ENCODE data around the gene CNKSR3. TPM values are rescaled to one million over a fixed set of nuclear protein-coding genes. Genes with fewer than 3 reads are reported as not detected.

CNKSR3 gene
- total RNA-seq, 1 experiment from 2014 or later, result 3.9 TPM

GRCh38 chr6:154479771-154480639, 30.5 kb downstream of the CNKSR3 start:
- H3K27ac Mint-ChIP-seq (ENCODE audit: low read depth, unreplicated experiment), result no peak overlapping the region
- DNase-seq (ENCODE audit: unreplicated experiment), result no peak
- no TSS peak for BruUV-seq (replicated peaks)
- ChIA-PET CTCF (interaction anchor here (0.6 kb wide), 1 partner anchor 32 kb away, joined by 3 read pairs; no protein-coding TSS in a partner anchor), POLR2A (interaction anchor here (0.7 to 1.3 kb wide), 2 partner anchors 31 to 926 kb away, joined by 3 read pairs; partner anchors contain the start of gene CNKSR3)
- H3K9me3 Mint-ChIP-seq (ENCODE audit: unreplicated experiment), result no peaks in the 10 kb centered on the region
- no peaks in the 10 kb centered on the region for H3K27me3 Mint-ChIP-seq (ENCODE audit: insufficient read depth, unreplicated experiment)
- TF ChIP-seq CTCF (IDR thresholded peaks at IDR 0.05; ENCODE audit: unreplicated experiment), result no peak
- H3K36me3 Mint-ChIP-seq (ENCODE audit: insufficient read depth, unreplicated experiment), result no peaks in the 10 kb centered on the region
- H3K4me1 Mint-ChIP-seq (ENCODE audit: insufficient read depth, unreplicated experiment), result peaks cover 15% of the 10 kb centered on the region
- intact Hi-C loops (cut with micrococcal nuclease), result no loop called here
- H3K4me3 Mint-ChIP-seq (ENCODE audit: unreplicated experiment), result no peak overlapping the region

- no peak for TF ChIP-seq CTCF (IDR thresholded peaks at IDR 0.05; ENCODE audit: unreplicated experiment)
- POLR2A ChIA-PET, result interaction anchor here (0.7 to 1.3 kb wide), 2 partner anchors 30 to 32 kb away, joined by 3 read pairs; partner anchors contain the start of gene CNKSR3
- H3K36me3 Mint-ChIP-seq (ENCODE audit: insufficient read depth, unreplicated experiment), result no peaks in the 10 kb centered on the region
- H3K27ac Mint-ChIP-seq (ENCODE audit: low read depth, unreplicated experiment), result no peak overlapping the region
- DNase-seq (ENCODE audit: unreplicated experiment), result no peak
- H3K4me3 Mint-ChIP-seq (ENCODE audit: unreplicated experiment), result no peak overlapping the region
- no TSS peak for BruUV-seq (replicated peaks)
- no peaks in the 10 kb centered on the region for H3K9me3 Mint-ChIP-seq (ENCODE audit: unreplicated experiment)
- H3K27me3 Mint-ChIP-seq (ENCODE audit: insufficient read depth, unreplicated experiment), result no peaks in the 10 kb centered on the region
- intact Hi-C loops (cut with micrococcal nuclease), result no loop called here
- CTCF ChIA-PET, result interaction anchor here (0.6 kb wide), 1 partner anchor 32 kb away, joined by 3 read pairs; no protein-coding TSS in a partner anchor
- H3K4me1 Mint-ChIP-seq (ENCODE audit: insufficient read depth, unreplicated experiment), result peaks cover 21% of the 10 kb centered on the region
These were observed 31.1 kb downstream of the CNKSR3 start for GRCh38 chr6:154479351-154479769.

DNA sequence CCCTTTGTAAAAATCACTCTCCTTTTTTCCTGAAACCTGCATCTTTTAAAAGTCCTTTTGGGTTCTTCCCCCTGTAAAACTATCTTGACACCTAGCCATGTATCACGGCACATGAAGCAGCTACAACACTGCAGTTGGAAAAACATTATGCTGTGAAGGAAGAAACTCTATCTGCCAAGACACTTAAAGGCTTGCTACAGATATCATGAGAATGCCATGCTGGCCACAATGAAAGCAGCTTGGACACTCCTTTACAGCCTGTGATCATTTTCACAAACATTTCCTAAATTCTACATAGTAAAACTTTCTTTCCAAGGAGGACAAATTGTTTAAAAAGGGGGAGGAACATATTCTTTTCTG, 31.8 kb downstream of the CNKSR3 start:
- Mint-ChIP-seq H3K27ac (ENCODE audit: low read depth, unreplicated experiment) (no peak overlapping the region), H3K36me3 (ENCODE audit: insufficient read depth, unreplicated experiment) (no peaks in the 10 kb centered on the region), H3K4me1 (ENCODE audit: insufficient read depth, unreplicated experiment) (peaks cover 24% of the 10 kb centered on the region), H3K27me3 (ENCODE audit: insufficient read depth, unreplicated experiment) (no peaks in the 10 kb centered on the region), H3K4me3 (ENCODE audit: unreplicated experiment) (no peak overlapping the region), H3K9me3 (ENCODE audit: unreplicated experiment) (no peaks in the 10 kb centered on the region)
- intact Hi-C loops (cut with micrococcal nuclease), result no loop called here
- ChIA-PET CTCF (no interaction called here), POLR2A (interaction anchor here (0.7 to 1.3 kb wide), 4 partner anchors 13 to 52 kb away, joined by 3 read pairs; partner anchors contain the start of gene CNKSR3)
- no peak for DNase-seq (ENCODE audit: unreplicated experiment)
- no TSS peak for BruUV-seq (replicated peaks)
- no peak for TF ChIP-seq CTCF (IDR thresholded peaks at IDR 0.05; ENCODE audit: unreplicated experiment)

DNA sequence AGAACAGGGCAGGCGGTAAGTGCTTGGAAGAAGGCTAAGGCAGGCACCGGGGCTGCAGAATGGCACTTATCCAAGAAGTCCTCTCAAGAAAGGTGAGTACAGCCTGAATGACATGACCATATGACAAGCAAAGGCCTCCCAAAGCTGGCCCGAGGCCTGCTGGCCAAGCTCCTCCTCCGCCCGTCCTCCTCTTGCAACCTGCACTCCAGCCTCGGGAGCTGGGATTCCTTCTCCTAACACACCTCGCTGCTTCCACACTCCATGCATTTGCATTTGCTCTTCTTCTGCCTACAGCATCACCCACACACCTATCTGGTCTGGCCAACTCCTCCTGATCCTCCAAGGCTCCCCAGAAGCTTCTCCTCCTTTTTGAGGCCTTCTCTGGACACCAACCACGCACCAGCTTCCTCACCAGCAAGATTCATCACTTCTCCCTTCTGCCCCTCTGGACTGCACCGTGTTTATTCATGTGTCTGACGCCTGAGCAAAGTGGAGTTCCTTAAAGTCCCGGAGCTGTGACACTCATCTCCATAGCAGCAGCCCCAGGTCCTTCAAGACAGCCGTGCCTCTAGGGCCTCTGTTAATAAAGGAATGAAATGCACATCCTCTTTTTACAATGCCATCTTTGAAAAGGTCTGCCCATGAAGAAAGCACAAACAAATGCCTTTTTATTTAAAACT, 32.3 kb downstream of the CNKSR3 start:
- H3K27ac Mint-ChIP-seq (ENCODE audit: low read depth, unreplicated experiment), result no peak overlapping the region
- H3K36me3 Mint-ChIP-seq (ENCODE audit: insufficient read depth, unreplicated experiment), result no peaks in the 10 kb centered on the region
- H3K27me3 Mint-ChIP-seq (ENCODE audit: insufficient read depth, unreplicated experiment), result no peaks in the 10 kb centered on the region
- no peak for TF ChIP-seq CTCF (IDR thresholded peaks at IDR 0.05; ENCODE audit: unreplicated experiment)
- no TSS peak for BruUV-seq (replicated peaks)
- CTCF ChIA-PET, result interaction anchor here (0.6 kb wide), 1 partner anchor 196 kb away, joined by 3 read pairs; no protein-coding TSS in a partner anchor
- intact Hi-C loops (cut with micrococcal nuclease), result no loop called here
- POLR2A ChIA-PET, result interaction anchor here (0.7 to 1.2 kb wide), 3 partner anchors 13 to 52 kb away, joined by 3 read pairs; no protein-coding TSS in a partner anchor
- no peak overlapping the region for H3K4me3 Mint-ChIP-seq (ENCODE audit: unreplicated experiment)
- no peaks in the 10 kb centered on the region for H3K9me3 Mint-ChIP-seq (ENCODE audit: unreplicated experiment)
- peaks cover 24% of the 10 kb centered on the region for H3K4me1 Mint-ChIP-seq (ENCODE audit: insufficient read depth, unreplicated experiment)
- no peak for DNase-seq (ENCODE audit: unreplicated experiment)

All from MCF 10A (cell line).